HCT116 (cell line): ENCODE data around the gene GARNL3. TPM values are rescaled to one million over a fixed set of nuclear protein-coding genes. Genes with fewer than 3 reads are reported as not detected.

Experiments
- ATAC-seq: fragments of 200-7000 bp; cut with Tn5 transposase; 2 replicates; pipeline ENCODE4 v1.9.1; 2020; ENCODE audit warnings: mild to moderate bottlenecking, moderate library complexity
- BruUV-seq: library from RNA; stranded (reverse); fragments of 400-500 nt; replicated peaks from 2 replicates; lab custom pipeline; 2021; lab: Mats Ljungman, UMichigan
- CTCF ChIA-PET: fragments of 300-600 bp; sonication (Branson Sonifier 250); formaldehyde crosslinking; loops from one replicate; lab custom pipeline; 2021; ENCODE audit warnings: antibody characterized with exemption; lab: Charles Lee
- POLR2A ChIA-PET: fragments of 300-600, 350-600 bp; sonication (Branson Sonifier 250); formaldehyde crosslinking; loops from one replicate; lab custom pipeline; 2021; ENCODE audit warnings: antibody characterized with exemption; lab: Charles Lee
- RAD21 ChIA-PET, 2 experiments: fragments of 300-600 bp; sonication (Branson Sonifier 250); formaldehyde crosslinking; loops; one replicate each; lab custom pipeline; 2023; ENCODE audit warnings: low total read pairs in 2 of 2; ENCODE audit not compliant: uncharacterized antibody in 2 of 2, unreplicated experiment in 2 of 2, low non-redundant PET in 1 of 2; lab: Charles Lee
- DNase-seq: peaks from one replicate; pipeline ENCODE4 v3.0.0-alpha.2; 2010; ENCODE audit warnings: low read depth, low spot score
- H2AFZ ChIP-seq: fragments of 200-600 bp; shearing (Covaris generic), sonication (generic); 2 replicates; pipeline ENCODE4 v1.6.1; 2017; ENCODE audit warnings: low read depth, mixed run types, mixed read lengths, antibody characterized with exemption, low read length; ENCODE audit not compliant: poor library complexity, severe bottlenecking
- H3K27ac ChIP-seq: 2 replicates; pipeline ENCODE4 v1.5.1; 2012; ENCODE audit warnings: low read depth, low read length
- H3K27me3 ChIP-seq: fragments of 200-600 bp; sonication (generic); 2 replicates; pipeline ENCODE4 v1.6.1; 2016; ENCODE audit warnings: mixed run types, low read length, mixed read lengths; ENCODE audit not compliant: insufficient read depth
- H3K36me3 ChIP-seq, 2 experiments: fragments of 200-500 bp in 1 of 2; fragments of 200-600 bp in 1 of 2; sonication (Bioruptor generic) in 1 of 2; sonication (generic) in 1 of 2; 2 replicates each; pipeline versions ENCODE4 v1.5.1 to v1.6.1; 2014 to 2016; ENCODE audit warnings: low read length in 2 of 2, inconsistent platforms in 1 of 2, mixed read lengths in 1 of 2, mixed run types in 1 of 2; ENCODE audit not compliant: insufficient read depth in 2 of 2, control insufficient read depth in 1 of 2
- H3K4me1 ChIP-seq, 2 experiments: fragments of 200-600 bp in 1 of 2; sonication (generic) in 1 of 2; 2 replicates each; pipeline versions ENCODE4 v1.5.1 to v1.6.1; 2012 to 2017; ENCODE audit warnings: low read length in 2 of 2, inconsistent platforms in 1 of 2, mild to moderate bottlenecking in 1 of 2, mixed read lengths in 1 of 2, mixed run types in 1 of 2, moderate library complexity in 1 of 2; ENCODE audit not compliant: insufficient read depth in 2 of 2, control insufficient read depth in 1 of 2
- H3K4me2 ChIP-seq: fragments of 200-600 bp; sonication (generic); 2 replicates; pipeline ENCODE4 v1.6.1; 2017; ENCODE audit warnings: mixed run types, low read length, mixed read lengths
- H3K4me3 ChIP-seq, 2 experiments: fragments of 200-600 bp in 1 of 2; sonication (generic) in 1 of 2; replicated peaks in 1 of 2; 2 replicates each; pipeline ENCODE4 v1.5.1; 2011 to 2016; ENCODE audit warnings: low read length in 2 of 2, control low read depth in 1 of 2, low read depth in 1 of 2, mild to moderate bottlenecking in 1 of 2, mixed read lengths in 1 of 2, mixed run types in 1 of 2
- H3K79me2 ChIP-seq: fragments of 200-600 bp; sonication (generic); 2 replicates; pipeline ENCODE4 v1.6.1; 2017; ENCODE audit warnings: mild to moderate bottlenecking, mixed run types, low read length, moderate library complexity, mixed read lengths; ENCODE audit not compliant: insufficient read depth
- H3K9ac ChIP-seq: fragments of 200-600 bp; sonication (generic); 2 replicates; pipeline ENCODE4 v1.6.1; 2016; ENCODE audit warnings: low read length, mixed read lengths
- H3K9me2 ChIP-seq: fragments of 200-600 bp; sonication (generic), shearing (Covaris generic); 2 replicates; pipeline ENCODE4 v1.6.1; 2017; ENCODE audit warnings: mixed run types, mild to moderate bottlenecking, moderate library complexity; ENCODE audit not compliant: insufficient read depth
- H3K9me3 ChIP-seq, 2 experiments: fragments of 200-500 bp in 1 of 2; fragments of 200-600 bp in 1 of 2; sonication (Bioruptor generic) in 1 of 2; sonication (generic) in 1 of 2; 2 replicates each; pipeline ENCODE4 v1.6.1; 2014 to 2017; ENCODE audit warnings: low read length in 2 of 2, mixed read lengths in 2 of 2, inconsistent platforms in 1 of 2, low read depth in 1 of 2, mild to moderate bottlenecking in 1 of 2, mixed run types in 1 of 2, moderate library complexity in 1 of 2; ENCODE audit not compliant: control insufficient read depth in 1 of 2, insufficient read depth in 1 of 2
- H4K20me1 ChIP-seq: fragments of 200-600 bp; sonication (generic), shearing (Covaris generic); 2 replicates; pipeline ENCODE4 v1.6.1; 2017; ENCODE audit warnings: mixed run types, mild to moderate bottlenecking, moderate library complexity; ENCODE audit not compliant: insufficient read depth
- CTCF ChIP-seq, 3 experiments: fragments of 200-600 bp in 1 of 3; sonication (generic) in 1 of 3; IDR thresholded peaks in 2 of 3; conservative IDR thresholded peaks in 1 of 3; 2 replicates each; pipeline ENCODE4 v1.5.1; 2012 to 2017; ENCODE audit warnings: low read depth in 2 of 3, low read length in 2 of 3, antibody characterized with exemption in 1 of 3, borderline replicate concordance in 1 of 3, control low read depth in 1 of 3, mild to moderate bottlenecking in 1 of 3, mixed read lengths in 1 of 3, mixed run types in 1 of 3, moderate library complexity in 1 of 3; ENCODE audit not compliant: insufficient read depth in 1 of 3
- JUND ChIP-seq: IDR thresholded peaks from 2 replicates; pipeline ENCODE4 v1.6.1; 2012
- RAD21 ChIP-seq: IDR thresholded peaks from 2 replicates; pipeline ENCODE4 v1.6.1; 2012; ENCODE audit warnings: low read depth, mild to moderate bottlenecking
- ZBTB33 ChIP-seq: IDR thresholded peaks from 2 replicates; pipeline ENCODE4 v1.6.1; 2011; ENCODE audit warnings: mild to moderate bottlenecking, low read length, moderate library complexity; ENCODE audit not compliant: insufficient replicate concordance; ENCODE audit errors: extremely low read depth
- intact Hi-C: fragments of 100-400 bp; cut with micrococcal nuclease; formaldehyde crosslinking; loops from 2 replicates; pipeline ENCODE4 v1.10.0; 2022
- total RNA-seq: library from RNA; stranded (reverse); gene quantifications from one replicate; pipeline ENCODE4 v1.2.1, GENCODE V29; 2021; ENCODE audit not compliant: unreplicated experiment

Gene GARNL3
- total RNA-seq, 1 experiment from 2014 or later: 8.8 TPM

- H2AFZ ChIP-seq: no peak overlapping the region
Observed at GRCh38 chr9:127347831-127348776, 83.5 kb downstream of the GARNL3 start.

More at GRCh38 chr9:127347831-127348776, 83.5 kb downstream of the GARNL3 start:
- Histone ChIP-seq H3K36me3 (no peaks in the 10 kb centered on the region), H3K79me2 (no peaks in the 10 kb centered on the region), H3K4me2 (no peak overlapping the region), H3K27me3 (no peaks in the 10 kb centered on the region), H4K20me1 (no peaks in the 10 kb centered on the region), H3K9ac (no peak overlapping the region), H3K4me1 (no peaks in the 10 kb centered on the region), H3K4me3 (no peak overlapping the region), H3K9me2 (no peaks in the 10 kb centered on the region), H3K9me3 (no peaks in the 10 kb centered on the region), H3K27ac (no peak overlapping the region)
- ChIA-PET CTCF (no interaction called here), RAD21 (no interaction called here), POLR2A (no interaction called here)
- intact Hi-C loops: loop anchor here (1.0 kb wide), 1 partner anchor 134 kb away; no protein-coding TSS in a partner anchor
- no peak for DNase-seq
- ATAC-seq: peak; percentile 73
- BruUV-seq: no TSS peak
- TF ChIP-seq JUND (no peak), RAD21 (peak; percentile 49; the same call in 1 of the 2 replicates), ZBTB33 (no peak), CTCF (IDR thresholded peaks at IDR 0.05 in 2 of 3, conservative IDR thresholded peaks at IDR 0.05 in 1 of 3; ENCODE audit: borderline replicate concordance in 1 of 3, insufficient read depth in 1 of 3, low read depth in 2 of 3, low read length in 2 of 3) (peak in 2 of 3 experiments; percentile 20; a peak in 2 of 6 replicates)
